HCT116 (cell line): Measurements from ENCODE around the gene PRKAA1. TPM values are rescaled to one million over a fixed set of nuclear protein-coding genes. Genes with fewer than 3 reads are reported as not detected.

Experiments used
- ATAC-seq: fragments of 200-7000 bp; cut with Tn5 transposase; 2 replicates; pipeline ENCODE4 v1.9.1; 2020; ENCODE audit warnings: mild to moderate bottlenecking, moderate library complexity
- BruUV-seq: library from RNA; stranded (reverse); fragments of 400-500 nt; replicated peaks from 2 replicates; lab custom pipeline; 2021; lab: Mats Ljungman, UMichigan
- CTCF ChIA-PET: fragments of 300-600 bp; sonication (Branson Sonifier 250); formaldehyde crosslinking; loops from one replicate; lab custom pipeline; 2021; ENCODE audit warnings: antibody characterized with exemption; lab: Charles Lee
- POLR2A ChIA-PET: fragments of 300-600, 350-600 bp; sonication (Branson Sonifier 250); formaldehyde crosslinking; loops from one replicate; lab custom pipeline; 2021; ENCODE audit warnings: antibody characterized with exemption; lab: Charles Lee
- RAD21 ChIA-PET, 2 experiments: fragments of 300-600 bp; sonication (Branson Sonifier 250); formaldehyde crosslinking; loops; one replicate each; lab custom pipeline; 2023; ENCODE audit warnings: low total read pairs in 2 of 2; ENCODE audit not compliant: uncharacterized antibody in 2 of 2, unreplicated experiment in 2 of 2, low non-redundant PET in 1 of 2; lab: Charles Lee
- DNase-seq: peaks from one replicate; pipeline ENCODE4 v3.0.0-alpha.2; 2010; ENCODE audit warnings: low read depth, low spot score
- H2AFZ ChIP-seq: fragments of 200-600 bp; shearing (Covaris generic), sonication (generic); 2 replicates; pipeline ENCODE4 v1.6.1; 2017; ENCODE audit warnings: low read depth, mixed run types, mixed read lengths, antibody characterized with exemption, low read length; ENCODE audit not compliant: poor library complexity, severe bottlenecking
- H3K27ac ChIP-seq: 2 replicates; pipeline ENCODE4 v1.5.1; 2012; ENCODE audit warnings: low read depth, low read length
- H3K27me3 ChIP-seq: fragments of 200-600 bp; sonication (generic); 2 replicates; pipeline ENCODE4 v1.6.1; 2016; ENCODE audit warnings: mixed run types, low read length, mixed read lengths; ENCODE audit not compliant: insufficient read depth
- H3K36me3 ChIP-seq, 2 experiments: fragments of 200-500 bp in 1 of 2; fragments of 200-600 bp in 1 of 2; sonication (Bioruptor generic) in 1 of 2; sonication (generic) in 1 of 2; 2 replicates each; pipeline versions ENCODE4 v1.5.1 to v1.6.1; 2014 to 2016; ENCODE audit warnings: low read length in 2 of 2, inconsistent platforms in 1 of 2, mixed read lengths in 1 of 2, mixed run types in 1 of 2; ENCODE audit not compliant: insufficient read depth in 2 of 2, control insufficient read depth in 1 of 2
- H3K4me1 ChIP-seq, 2 experiments: fragments of 200-600 bp in 1 of 2; sonication (generic) in 1 of 2; 2 replicates each; pipeline versions ENCODE4 v1.5.1 to v1.6.1; 2012 to 2017; ENCODE audit warnings: low read length in 2 of 2, inconsistent platforms in 1 of 2, mild to moderate bottlenecking in 1 of 2, mixed read lengths in 1 of 2, mixed run types in 1 of 2, moderate library complexity in 1 of 2; ENCODE audit not compliant: insufficient read depth in 2 of 2, control insufficient read depth in 1 of 2
- H3K4me2 ChIP-seq: fragments of 200-600 bp; sonication (generic); 2 replicates; pipeline ENCODE4 v1.6.1; 2017; ENCODE audit warnings: mixed run types, low read length, mixed read lengths
- H3K4me3 ChIP-seq, 2 experiments: fragments of 200-600 bp in 1 of 2; sonication (generic) in 1 of 2; replicated peaks in 1 of 2; 2 replicates each; pipeline ENCODE4 v1.5.1; 2011 to 2016; ENCODE audit warnings: low read length in 2 of 2, control low read depth in 1 of 2, low read depth in 1 of 2, mild to moderate bottlenecking in 1 of 2, mixed read lengths in 1 of 2, mixed run types in 1 of 2
- H3K79me2 ChIP-seq: fragments of 200-600 bp; sonication (generic); 2 replicates; pipeline ENCODE4 v1.6.1; 2017; ENCODE audit warnings: mild to moderate bottlenecking, mixed run types, low read length, moderate library complexity, mixed read lengths; ENCODE audit not compliant: insufficient read depth
- H3K9ac ChIP-seq: fragments of 200-600 bp; sonication (generic); 2 replicates; pipeline ENCODE4 v1.6.1; 2016; ENCODE audit warnings: low read length, mixed read lengths
- H3K9me2 ChIP-seq: fragments of 200-600 bp; sonication (generic), shearing (Covaris generic); 2 replicates; pipeline ENCODE4 v1.6.1; 2017; ENCODE audit warnings: mixed run types, mild to moderate bottlenecking, moderate library complexity; ENCODE audit not compliant: insufficient read depth
- H3K9me3 ChIP-seq, 2 experiments: fragments of 200-500 bp in 1 of 2; fragments of 200-600 bp in 1 of 2; sonication (Bioruptor generic) in 1 of 2; sonication (generic) in 1 of 2; 2 replicates each; pipeline ENCODE4 v1.6.1; 2014 to 2017; ENCODE audit warnings: low read length in 2 of 2, mixed read lengths in 2 of 2, inconsistent platforms in 1 of 2, low read depth in 1 of 2, mild to moderate bottlenecking in 1 of 2, mixed run types in 1 of 2, moderate library complexity in 1 of 2; ENCODE audit not compliant: control insufficient read depth in 1 of 2, insufficient read depth in 1 of 2
- H4K20me1 ChIP-seq: fragments of 200-600 bp; sonication (generic), shearing (Covaris generic); 2 replicates; pipeline ENCODE4 v1.6.1; 2017; ENCODE audit warnings: mixed run types, mild to moderate bottlenecking, moderate library complexity; ENCODE audit not compliant: insufficient read depth
- ATF3 ChIP-seq: IDR thresholded peaks from 2 replicates; pipeline ENCODE4 v1.6.1; 2012
- EGR1 ChIP-seq: IDR thresholded peaks from 2 replicates; pipeline ENCODE4 v1.6.1; 2012; ENCODE audit warnings: low read depth
- ELF1 ChIP-seq: IDR thresholded peaks from 2 replicates; pipeline ENCODE4 v1.6.1; 2012; ENCODE audit warnings: low read depth, borderline replicate concordance
- EZH2 ChIP-seq: fragments of 200-600 bp; sonication (generic); IDR thresholded peaks from 2 replicates; pipeline ENCODE4 v1.6.1; 2017; ENCODE audit warnings: antibody characterized with exemption, mixed run types
- EZH2phosphoT487 ChIP-seq: fragments of 200-600 bp; IDR thresholded peaks from 2 replicates; pipeline ENCODE4 v1.6.1; 2018; ENCODE audit warnings: antibody characterized with exemption, borderline replicate concordance
- FOSL1 ChIP-seq: IDR thresholded peaks from 2 replicates; pipeline ENCODE4 v1.6.1; 2012; ENCODE audit warnings: low read depth
- JUND ChIP-seq: IDR thresholded peaks from 2 replicates; pipeline ENCODE4 v1.6.1; 2012
- POLR2A ChIP-seq: IDR thresholded peaks from 2 replicates; pipeline ENCODE4 v1.7.0; 2011; ENCODE audit warnings: borderline replicate concordance; ENCODE audit not compliant: insufficient read depth, insufficient read length; ENCODE audit errors: extremely low read depth
- RAD21 ChIP-seq: IDR thresholded peaks from 2 replicates; pipeline ENCODE4 v1.6.1; 2012; ENCODE audit warnings: low read depth, mild to moderate bottlenecking
- SP1 ChIP-seq: IDR thresholded peaks from 2 replicates; pipeline ENCODE4 v1.6.1; 2012; ENCODE audit warnings: low read depth
- TCF7L2 ChIP-seq: IDR thresholded peaks from 2 replicates; pipeline ENCODE4 v1.7.0; 2011; ENCODE audit warnings: borderline replicate concordance, inconsistent platforms; ENCODE audit not compliant: insufficient read depth, insufficient read length; ENCODE audit errors: extremely low read depth
- YY1 ChIP-seq: IDR thresholded peaks from 2 replicates; pipeline ENCODE4 v1.6.1; 2011; ENCODE audit warnings: low read length, low read depth, moderate library complexity, mild to moderate bottlenecking; ENCODE audit not compliant: insufficient replicate concordance; ENCODE audit errors: extremely low read depth
- intact Hi-C: fragments of 100-400 bp; cut with micrococcal nuclease; formaldehyde crosslinking; loops from 2 replicates; pipeline ENCODE4 v1.10.0; 2022
- total RNA-seq: library from RNA; stranded (reverse); gene quantifications from one replicate; pipeline ENCODE4 v1.2.1, GENCODE V29; 2021; ENCODE audit not compliant: unreplicated experiment
- TF ChIP-seq, protein P1 (sequence below), 3 experiments: fragments of 200-600 bp in 1 of 3; sonication (generic) in 1 of 3; IDR thresholded peaks in 2 of 3; conservative IDR thresholded peaks in 1 of 3; 2 replicates each; pipeline ENCODE4 v1.5.1; 2012 to 2017; ENCODE audit warnings: low read depth in 2 of 3, low read length in 2 of 3, antibody characterized with exemption in 1 of 3, borderline replicate concordance in 1 of 3, control low read depth in 1 of 3, mild to moderate bottlenecking in 1 of 3, mixed read lengths in 1 of 3, mixed run types in 1 of 3, moderate library complexity in 1 of 3; ENCODE audit not compliant: insufficient read depth in 1 of 3

PRKAA1 gene
- total RNA-seq, 1 experiment from 2014 or later = 53.5 TPM

DNA sequence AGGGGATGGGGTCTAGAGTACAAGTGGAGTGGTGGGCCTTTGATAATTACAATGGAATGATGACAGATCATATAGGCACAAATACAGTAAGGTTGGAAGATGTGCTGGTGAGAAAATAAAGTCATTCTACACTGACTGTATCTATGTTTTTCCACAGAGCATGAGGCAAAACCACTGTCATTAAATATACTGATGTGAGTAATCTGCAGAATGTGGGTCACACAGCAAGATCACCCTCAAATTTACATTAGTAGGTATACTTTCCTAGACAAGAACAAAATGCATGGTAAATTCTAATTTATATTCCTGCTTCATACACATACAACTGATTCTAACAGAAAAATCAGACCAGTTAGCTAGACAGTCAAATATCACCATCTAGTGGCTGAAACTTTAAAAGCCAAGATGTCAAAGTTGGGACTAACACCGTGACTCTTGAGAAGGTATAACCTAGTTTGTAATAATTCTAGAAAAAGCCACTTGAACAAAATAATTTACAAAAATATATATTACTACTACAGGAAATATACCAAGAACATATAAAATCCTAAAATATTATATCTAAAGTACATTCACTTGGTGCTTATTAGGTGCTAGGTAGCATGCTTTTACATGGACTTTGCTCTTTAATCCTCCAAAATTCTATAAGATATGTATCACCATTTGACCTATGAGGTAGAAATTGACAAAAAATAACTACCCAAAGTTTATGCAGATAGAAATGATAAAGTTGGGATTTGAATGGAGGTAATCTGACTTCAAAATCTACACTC, 61.9 kb downstream of the PRKAA1 start:
- BruUV-seq = no TSS peak
- RAD21 ChIA-PET = no interaction called here
- Histone ChIP-seq H3K27ac (no peak overlapping the region), H3K4me2 (no peak overlapping the region), H2AFZ (no peak overlapping the region), H3K4me1 (peaks cover 0 to 17% of the 10 kb centered on the region in 2 experiments; a peak in 1 of 4 replicates), H3K79me2 (no peaks in the 10 kb centered on the region), H3K9ac (no peak overlapping the region), H4K20me1 (no peaks in the 10 kb centered on the region), H3K36me3 (no peaks in the 10 kb centered on the region), H3K9me3 (no peaks in the 10 kb centered on the region), H3K9me2 (no peaks in the 10 kb centered on the region), H3K4me3 (no peak overlapping the region), H3K27me3 (no peaks in the 10 kb centered on the region)
- CTCF ChIA-PET = interaction anchor here (1.0 kb wide), 2 partner anchors 21 to 1159 kb away, joined by 3 to 4 read pairs; no protein-coding TSS in a partner anchor
- POLR2A ChIA-PET = no interaction called here
- intact Hi-C loops = loop anchor here (1.0 to 10.0 kb wide), 5 partner anchors 47 to 1521 kb away; partner anchors contain the start of gene FYB1
- peak; percentile 50 for DNase-seq
- peak; percentile 72 for ATAC-seq
- TF ChIP-seq, protein P1, sequence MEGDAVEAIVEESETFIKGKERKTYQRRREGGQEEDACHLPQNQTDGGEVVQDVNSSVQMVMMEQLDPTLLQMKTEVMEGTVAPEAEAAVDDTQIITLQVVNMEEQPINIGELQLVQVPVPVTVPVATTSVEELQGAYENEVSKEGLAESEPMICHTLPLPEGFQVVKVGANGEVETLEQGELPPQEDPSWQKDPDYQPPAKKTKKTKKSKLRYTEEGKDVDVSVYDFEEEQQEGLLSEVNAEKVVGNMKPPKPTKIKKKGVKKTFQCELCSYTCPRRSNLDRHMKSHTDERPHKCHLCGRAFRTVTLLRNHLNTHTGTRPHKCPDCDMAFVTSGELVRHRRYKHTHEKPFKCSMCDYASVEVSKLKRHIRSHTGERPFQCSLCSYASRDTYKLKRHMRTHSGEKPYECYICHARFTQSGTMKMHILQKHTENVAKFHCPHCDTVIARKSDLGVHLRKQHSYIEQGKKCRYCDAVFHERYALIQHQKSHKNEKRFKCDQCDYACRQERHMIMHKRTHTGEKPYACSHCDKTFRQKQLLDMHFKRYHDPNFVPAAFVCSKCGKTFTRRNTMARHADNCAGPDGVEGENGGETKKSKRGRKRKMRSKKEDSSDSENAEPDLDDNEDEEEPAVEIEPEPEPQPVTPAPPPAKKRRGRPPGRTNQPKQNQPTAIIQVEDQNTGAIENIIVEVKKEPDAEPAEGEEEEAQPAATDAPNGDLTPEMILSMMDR (IDR thresholded peaks at IDR 0.05 in 2 of 3, conservative IDR thresholded peaks at IDR 0.05 in 1 of 3; ENCODE audit: borderline replicate concordance in 1 of 3, insufficient read depth in 1 of 3, low read depth in 2 of 3, low read length in 2 of 3) = peak; percentile 44 to 75 (median 63); a peak in 5 of 6 replicates
- TF ChIP-seq RAD21 = peak; percentile 77
- TF ChIP-seq ATF3 = no peak

GRCh38 chr5:40735609-40736008, 62.6 kb downstream of the PRKAA1 start:
- no peaks in the 10 kb centered on the region for H3K79me2 ChIP-seq
- ATAC-seq = no peak
- no peak for DNase-seq
- no peaks in the 10 kb centered on the region for H3K36me3 ChIP-seq
- H3K4me3 ChIP-seq = no peak overlapping the region
- no peak overlapping the region for H3K9ac ChIP-seq
- no peak overlapping the region for H3K27ac ChIP-seq
- intact Hi-C loops = loop anchor here (1.0 to 10.0 kb wide), 5 partner anchors 47 to 1521 kb away; partner anchors contain the start of gene FYB1
- POLR2A ChIA-PET = no interaction called here
- no peaks in the 10 kb centered on the region for H3K27me3 ChIP-seq
- RAD21 ChIA-PET = no interaction called here
- peak overlapping the region; percentile 31; the same call in 1 of the 2 replicates for H3K4me2 ChIP-seq
- BruUV-seq = no TSS peak
- peaks cover 0 to 17% of the 10 kb centered on the region in 2 experiments; a peak in 1 of 4 replicates for H3K4me1 ChIP-seq
- TF ChIP-seq EGR1 = no peak
- no peak for TF ChIP-seq RAD21
- TF ChIP-seq JUND = no peak
- TF ChIP-seq ATF3 = no peak
- no peak for TF ChIP-seq POLR2A
- no peak for TF ChIP-seq YY1
- TF ChIP-seq FOSL1 = no peak
- no peak for TF ChIP-seq EZH2phosphoT487
- TF ChIP-seq SP1 = no peak
- TF ChIP-seq TCF7L2 = no peak
- no peak for TF ChIP-seq ELF1
- TF ChIP-seq, protein P1 (IDR thresholded peaks at IDR 0.05 in 2 of 3, conservative IDR thresholded peaks at IDR 0.05 in 1 of 3; ENCODE audit: borderline replicate concordance in 1 of 3, insufficient read depth in 1 of 3, low read depth in 2 of 3, low read length in 2 of 3) = no peak
- TF ChIP-seq EZH2 = no peak
- H4K20me1 ChIP-seq = no peaks in the 10 kb centered on the region
- H2AFZ ChIP-seq = no peak overlapping the region
- CTCF ChIA-PET = interaction anchor here (1.0 kb wide), 2 partner anchors 20 to 1158 kb away, joined by 3 to 4 read pairs; no protein-coding TSS in a partner anchor
- no peaks in the 10 kb centered on the region for H3K9me2 ChIP-seq
- H3K9me3 ChIP-seq = no peaks in the 10 kb centered on the region
